Activated CD4-positive, alpha-beta T cell treated with anti-CD3 and anti-CD28 coated beads for 1 hour (primary cell): ENCODE measurements around the gene SH3PXD2B.
A peak's percentile ranks its signal among the peaks of the same experiment; 100 is the strongest.
"Not testable (repeated sequence)": the region's sequence is repeated elsewhere in the genome, so short reads cannot be mapped to it uniquely, and the experiment has no call there.

Experiments
- DNase-seq: peaks from one replicate; pipeline ENCODE4 v3.0.0-alpha.2; 2020

Gene SH3PXD2B

GRCh38 chr5:172326901-172327300 is 127.4 kb downstream of the SH3PXD2B start:
- not testable (repeated sequence) for DNase-seq

DNA sequence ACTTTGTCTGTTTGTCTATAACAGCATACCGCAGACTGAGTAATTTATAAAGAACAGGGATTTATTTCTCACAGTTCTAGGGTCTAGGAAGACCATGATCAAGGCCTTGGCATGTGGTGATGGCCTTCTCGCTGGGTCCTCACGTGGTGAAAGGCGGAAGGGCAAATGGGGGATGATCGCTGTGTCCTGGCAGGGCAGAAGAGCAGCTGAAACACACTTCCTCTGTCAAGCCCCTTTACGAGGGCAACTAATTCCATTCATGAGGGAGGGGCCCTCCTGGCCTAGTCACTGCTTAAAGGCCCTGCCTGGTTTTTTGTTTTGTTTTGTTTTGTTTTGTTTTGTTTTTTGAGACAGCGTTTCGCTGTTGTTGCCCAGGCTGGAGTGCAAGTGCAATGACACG is 128.9 kb downstream of the SH3PXD2B start:
- no peak for DNase-seq

GRCh38 chr5:172322028-172322965 is 132.0 kb downstream of the SH3PXD2B start:
- DNase-seq = no peak

GRCh38 chr5:172321593-172321992 is 132.7 kb downstream of the SH3PXD2B start:
- no peak for DNase-seq

DNA sequence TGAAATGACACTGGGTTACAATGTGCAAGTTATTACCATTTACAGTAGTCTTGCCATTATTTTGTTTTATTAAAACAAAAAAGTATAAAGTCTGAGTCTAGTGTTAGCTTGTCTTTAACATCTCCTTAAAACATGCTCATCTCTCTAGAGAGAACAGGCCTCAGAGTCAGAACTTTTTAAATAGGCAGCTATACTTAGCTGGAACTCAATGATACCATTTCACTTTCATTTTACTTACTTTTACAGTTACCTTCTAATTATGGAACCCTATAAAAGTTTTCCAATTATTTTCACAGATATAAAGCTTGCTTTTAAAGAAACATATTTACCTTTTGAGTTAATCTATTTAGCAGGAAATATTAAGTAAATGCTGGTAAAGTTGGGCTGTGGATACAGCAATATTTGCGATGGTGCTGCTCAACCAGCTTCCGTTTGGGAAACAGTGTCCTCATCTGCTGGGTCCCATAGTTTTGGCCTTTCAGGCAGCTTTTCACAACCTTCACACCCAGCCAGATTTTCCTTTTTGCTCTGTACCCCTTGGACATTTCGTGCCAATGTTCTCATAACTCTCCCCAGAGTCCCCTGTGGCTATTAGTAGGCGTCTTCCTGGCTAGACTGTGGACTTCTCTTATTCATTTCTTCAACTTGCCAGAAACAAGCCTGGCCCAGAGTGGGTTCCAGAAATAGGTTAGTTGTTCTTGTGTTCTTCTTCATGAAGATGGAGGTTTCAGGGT is 134.4 kb downstream of the SH3PXD2B start:
- DNase-seq = no peak

DNA sequence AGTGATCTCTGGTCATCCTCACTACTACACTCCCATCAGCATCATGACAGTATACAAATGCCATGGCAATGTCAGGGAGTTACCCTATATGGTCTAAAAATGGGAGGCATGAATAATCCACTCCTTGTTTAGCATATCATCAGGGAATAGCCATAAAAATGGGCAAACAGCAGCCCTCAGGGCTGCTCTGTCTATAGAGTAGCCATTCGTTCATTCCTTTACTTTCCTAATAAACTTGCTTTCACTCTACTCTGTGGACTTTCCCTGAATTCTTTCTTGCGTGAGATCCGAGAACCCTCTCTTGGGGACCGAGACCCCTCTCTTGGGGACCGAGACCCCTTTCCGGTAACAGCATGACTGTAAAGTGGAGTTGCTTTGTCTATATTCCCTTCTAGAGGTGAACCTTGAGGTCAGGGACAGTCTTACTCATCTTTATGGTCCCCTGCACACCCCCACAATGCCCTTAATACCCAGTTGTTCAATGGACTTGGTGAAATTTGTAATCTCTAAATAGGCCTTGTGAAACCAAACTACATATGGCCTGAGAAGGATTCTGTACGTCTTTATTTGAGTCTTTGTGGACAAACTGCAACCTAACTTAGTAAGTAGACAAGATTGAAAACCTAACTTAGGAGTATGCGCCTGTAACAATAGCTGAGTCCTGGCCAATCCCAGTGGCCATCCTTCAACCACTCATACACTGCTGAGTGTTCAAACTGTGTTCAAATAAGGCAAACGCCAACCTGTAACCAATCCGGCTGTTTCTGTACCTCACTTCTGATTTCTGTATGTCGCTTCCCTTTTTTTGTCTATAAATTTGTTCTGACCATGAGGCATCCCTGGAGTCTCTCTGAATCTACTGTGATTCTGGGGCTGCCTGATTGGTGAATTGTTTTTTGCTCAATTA is 138.5 kb downstream of the SH3PXD2B start:
- DNase-seq = no peak

- no peak for DNase-seq
Observed at GRCh38 chr5:172313915-172314314, 140.4 kb downstream of the SH3PXD2B start.

DNA sequence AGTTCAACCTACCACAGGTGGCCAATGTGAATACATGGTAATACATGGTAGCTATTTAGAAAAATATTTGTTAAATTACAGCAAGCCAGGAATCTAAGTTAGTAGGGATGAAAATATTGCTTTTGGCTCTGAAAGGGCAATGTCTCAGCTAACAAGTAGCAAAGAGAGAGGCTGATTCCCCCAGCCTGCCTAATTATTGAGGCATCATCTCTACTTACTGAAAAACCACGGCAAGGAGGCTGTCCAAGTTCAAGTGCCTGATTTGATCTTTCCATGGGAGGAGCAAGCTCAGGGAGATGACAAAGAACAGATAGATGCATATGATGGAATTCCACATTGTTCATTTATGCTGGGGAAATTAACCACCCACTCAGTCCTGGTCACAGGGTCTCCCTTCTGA is 142.0 kb downstream of the SH3PXD2B start:
- no peak for DNase-seq

- DNase-seq = no peak
Observed at GRCh38 chr5:172311605-172312004, 142.7 kb downstream of the SH3PXD2B start.

DNA sequence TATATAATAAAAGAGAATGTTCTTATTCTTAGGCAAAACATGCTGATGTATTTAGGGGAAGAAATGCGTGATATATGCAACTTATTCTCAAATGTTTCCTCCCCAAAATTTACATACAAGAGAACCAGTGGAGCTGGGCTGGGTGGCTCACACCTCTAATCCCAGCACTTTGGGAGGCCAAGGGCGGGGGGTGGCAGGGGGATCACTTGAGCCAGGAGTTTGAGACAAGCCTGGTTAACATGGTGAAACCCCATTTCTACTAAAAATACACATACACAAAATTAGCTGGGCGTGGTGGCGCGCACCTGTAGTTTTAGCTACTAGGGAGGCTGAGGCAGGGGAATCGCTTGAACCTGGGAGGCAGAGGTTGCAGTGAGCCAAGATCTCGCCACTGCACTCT is 143.3 kb downstream of the SH3PXD2B start:
- DNase-seq = no peak

- DNase-seq = no peak
Observed at GRCh38 chr5:172305380-172305779, 148.9 kb downstream of the SH3PXD2B start.

DNA sequence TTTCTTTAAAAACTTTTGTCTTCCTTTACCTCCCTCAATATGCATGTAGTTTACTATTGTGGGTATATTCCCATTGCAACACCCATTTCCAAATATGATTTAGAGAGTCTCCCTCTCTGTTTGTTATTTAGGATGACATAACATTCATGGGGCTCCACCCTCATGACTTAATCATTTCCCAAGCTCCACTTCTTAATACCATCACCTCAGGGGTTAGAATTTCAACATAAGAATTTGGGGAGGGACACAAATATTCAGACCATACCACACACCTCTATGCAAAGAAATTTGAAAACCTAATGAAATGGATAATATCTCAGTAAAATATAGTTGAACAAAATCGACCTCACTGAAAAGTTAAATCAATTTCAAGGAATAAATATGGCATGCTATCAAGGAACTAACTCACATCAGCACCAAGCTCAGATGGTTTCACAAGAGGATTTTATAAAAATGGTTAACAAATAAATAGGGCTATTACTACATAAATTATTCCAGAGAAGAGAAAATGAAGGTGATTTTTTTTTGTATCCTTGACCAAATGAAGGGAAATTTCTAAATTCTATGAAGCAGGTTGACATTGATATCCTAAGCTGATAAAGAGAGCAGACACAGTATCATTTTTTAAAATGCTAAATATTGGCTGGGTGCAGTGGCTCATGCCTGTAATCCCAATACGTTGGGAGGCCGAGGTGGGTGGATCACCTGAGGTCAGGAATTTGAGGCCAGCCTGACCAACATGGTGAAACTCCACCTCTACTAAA is 150.6 kb downstream of the SH3PXD2B start:
- no peak for DNase-seq

- DNase-seq = no peak
Observed at GRCh38 chr5:172303162-172303561, 151.2 kb downstream of the SH3PXD2B start.

DNA sequence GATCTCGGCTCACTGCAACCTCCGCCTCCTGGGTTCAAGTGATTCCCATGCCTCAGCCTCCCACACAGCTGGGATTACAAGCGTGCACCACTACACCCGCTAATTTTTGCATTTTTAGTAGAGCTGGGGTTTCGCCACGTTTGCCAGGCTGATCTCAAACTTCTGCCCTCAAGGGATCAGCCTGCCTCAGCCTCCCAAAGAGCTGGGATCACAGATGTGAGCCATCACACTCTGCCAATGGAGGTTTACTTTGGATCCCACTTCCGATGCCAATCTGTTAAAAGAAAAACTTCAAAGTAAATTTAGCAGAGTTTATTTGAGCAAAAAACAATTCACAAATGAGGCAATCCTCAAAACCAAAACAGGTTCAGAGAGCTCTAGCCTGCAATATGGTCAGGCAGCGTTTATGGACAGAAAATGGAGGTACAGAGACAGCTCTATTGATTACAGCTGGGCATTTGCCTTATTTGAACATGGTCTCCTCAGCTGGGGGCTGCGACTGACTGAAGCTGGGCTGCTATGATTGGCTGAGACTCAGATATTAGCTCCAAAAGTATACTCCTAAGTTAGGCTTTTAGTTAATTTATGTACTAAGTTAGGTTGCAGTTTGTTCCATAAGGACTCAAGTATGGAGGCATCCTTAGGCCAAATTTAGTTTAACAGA is 152.1 kb downstream of the SH3PXD2B start:
- DNase-seq = no peak

DNA sequence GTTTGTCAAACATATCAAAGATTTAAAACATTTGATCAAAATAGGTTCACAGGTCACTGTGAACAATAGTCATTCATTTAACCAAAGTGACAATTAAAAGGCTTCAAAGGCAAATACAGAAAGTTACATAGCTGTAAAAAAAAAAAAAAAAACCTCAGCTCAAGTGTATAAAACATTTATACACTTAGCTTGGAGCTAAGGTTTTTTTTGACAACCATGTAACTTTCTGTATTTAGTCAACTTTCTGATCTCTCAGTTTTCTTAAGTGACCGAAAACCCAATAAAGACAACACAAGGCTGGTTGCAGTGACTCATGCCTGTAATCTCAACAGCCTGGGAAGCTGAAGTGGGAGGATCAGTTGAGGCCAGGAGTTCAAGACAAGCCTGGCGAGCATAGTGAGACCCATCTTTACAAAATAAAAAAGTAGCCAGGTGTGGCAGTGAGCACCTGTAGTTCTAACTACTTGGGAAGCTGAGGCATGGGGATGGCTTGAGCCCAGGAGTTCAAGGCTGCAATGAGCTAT is 154.3 kb downstream of the SH3PXD2B start:
- DNase-seq = no peak

- DNase-seq = no peak
Observed at GRCh38 chr5:172294831-172295230, 159.5 kb downstream of the SH3PXD2B start.

DNA sequence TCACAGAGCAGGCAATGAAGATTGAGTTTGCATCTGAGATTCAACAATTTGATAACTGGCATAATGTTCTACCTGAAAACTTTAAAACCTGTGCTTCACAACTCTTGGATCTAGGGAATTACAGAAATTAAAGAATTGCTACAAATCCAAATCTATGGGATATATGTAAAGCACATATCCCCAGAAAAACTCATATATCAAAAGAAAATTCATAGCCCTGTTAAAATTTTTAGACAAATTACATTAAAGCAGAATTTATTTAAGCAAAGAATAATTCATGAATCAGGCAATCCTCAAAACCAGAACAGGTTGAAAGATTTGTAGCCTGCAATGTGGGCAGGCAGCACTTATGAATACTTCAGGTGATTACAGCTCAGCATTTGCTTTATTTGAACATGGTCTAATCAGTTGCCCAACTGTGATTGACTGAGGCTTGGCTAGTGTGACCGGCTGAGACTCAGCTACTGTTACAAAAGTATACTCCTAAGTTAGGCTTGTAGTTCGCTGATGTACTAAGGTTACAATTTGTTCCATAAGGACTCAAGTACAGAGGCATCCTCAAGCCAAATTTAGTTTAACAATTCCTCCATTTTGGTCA is 160.5 kb downstream of the SH3PXD2B start:
- DNase-seq = no peak

GRCh38 chr5:172293054-172293744 is 161.1 kb downstream of the SH3PXD2B start:
- peak; percentile 38 for DNase-seq

DNA sequence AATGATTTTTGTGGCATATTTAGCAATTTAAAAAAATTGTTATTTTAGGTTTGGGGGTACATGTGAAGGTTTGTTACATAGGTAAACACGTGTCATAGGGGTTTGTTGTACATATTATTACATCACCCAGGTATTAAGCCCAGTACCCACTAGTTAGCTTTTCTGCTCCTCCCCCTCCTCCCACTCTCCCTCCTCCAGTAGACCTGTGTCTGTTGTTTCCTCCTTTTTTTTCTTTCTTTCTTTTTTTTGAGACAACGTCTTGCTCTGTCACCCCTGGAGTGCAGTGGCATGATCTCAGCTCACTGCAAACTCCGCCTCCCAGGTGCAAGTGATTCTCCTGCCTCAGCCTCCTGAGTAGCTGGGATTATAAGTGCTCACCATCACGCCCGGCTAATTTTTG is 162.5 kb downstream of the SH3PXD2B start:
- not testable (repeated sequence) for DNase-seq

- DNase-seq = no peak
Observed at GRCh38 chr5:172288465-172288864, 165.9 kb downstream of the SH3PXD2B start.
